SU-DHL-6 (cell line): Measurements from ENCODE around the gene GJA3.

Experiments
- CTCF ChIP-seq: fragments of 200-600 bp; sonication (generic); IDR thresholded peaks from one replicate; pipeline ENCODE4 v1.5.1; 2017; ENCODE audit warnings: antibody characterized with exemption, mild to moderate bottlenecking, low read length, moderate library complexity; ENCODE audit not compliant: insufficient read depth, poor library complexity, severe bottlenecking
- EZH2phosphoT487 ChIP-seq: fragments of 200-600 bp; sonication (generic), shearing (Covaris generic); conservative IDR thresholded peaks from 2 replicates; pipeline ENCODE4 v1.6.1; 2018; ENCODE audit warnings: mild to moderate bottlenecking, antibody characterized with exemption, low read length, moderate library complexity, mixed read lengths

GRCh38 chr13:20171364-20171763 lies 10.5 kb upstream of the GJA3 start:
- TF ChIP-seq CTCF (no peak), EZH2phosphoT487 (no peak)
